Measurements from ENCODE around the gene TSC1. TPM values are rescaled to one million over a fixed set of nuclear protein-coding genes. Genes with fewer than 3 reads are reported as not detected.

The TSC1 gene
- total RNA-seq, 4 donors from 2014 or later: 48.4 to 206 (median 92.3) TPM

DNA sequence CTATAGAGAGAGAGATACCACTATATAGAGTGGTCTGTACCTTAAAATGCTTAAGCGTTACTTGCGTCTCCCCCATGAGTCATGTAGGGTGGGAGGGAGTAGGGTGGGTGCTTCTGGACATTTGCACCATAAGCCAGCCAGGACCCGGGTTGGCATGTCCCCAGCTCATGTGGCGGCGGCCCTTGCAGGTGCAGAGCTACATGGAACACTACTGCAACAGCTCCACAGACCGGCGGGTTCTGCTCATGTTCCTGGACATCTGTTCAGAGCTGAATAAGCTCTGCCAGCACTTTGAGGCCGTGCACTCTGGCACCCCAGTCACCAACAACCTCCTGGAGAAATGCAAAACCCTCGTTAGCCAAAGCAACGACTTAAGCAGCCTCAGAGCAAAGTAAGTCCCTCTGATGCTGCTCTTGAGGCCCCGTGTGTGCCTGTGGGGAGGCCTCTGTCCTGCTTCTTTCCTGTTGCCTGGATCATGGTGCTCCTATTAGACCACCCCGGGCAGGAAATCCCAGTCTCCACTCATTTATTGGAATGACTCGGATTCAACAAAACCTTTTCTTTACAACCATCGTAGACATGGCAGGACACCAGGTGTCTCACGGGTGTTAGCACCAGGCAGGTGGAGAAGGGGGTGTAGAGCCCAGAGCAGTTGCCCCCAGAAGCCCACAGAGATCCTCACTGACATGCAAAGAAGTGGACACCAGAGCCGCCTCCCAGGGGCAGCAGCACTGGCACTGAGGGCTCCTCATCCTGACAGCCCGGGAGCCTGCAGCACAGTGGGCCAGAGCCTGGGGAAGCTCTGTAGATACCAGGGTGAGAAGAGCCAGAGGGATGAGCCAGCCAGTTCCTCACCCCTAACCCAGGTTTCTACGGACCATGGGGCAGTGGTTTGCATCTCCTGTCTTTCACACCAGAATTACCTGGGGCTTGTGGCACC is 57.0 kb downstream of the TSC1 start:
- H3K27ac ChIP-seq: no peak overlapping the region
- H3K27me3 ChIP-seq: no peaks in the 10 kb centered on the region
- in situ Hi-C loops (cut with MboI; ENCODE audit: low pct_ligation_motif_present in 1 of 4, low pct_unique_long_range_greater_than_20kb in 1 of 4, low sequenced_read_pairs in 3 of 4): no loop called here
- no peaks in the 10 kb centered on the region for H3K9me3 ChIP-seq
- H3K4me3 ChIP-seq: no peak overlapping the region
- H3K4me1 ChIP-seq: no peaks in the 10 kb centered on the region
- TF ChIP-seq, protein P1, sequence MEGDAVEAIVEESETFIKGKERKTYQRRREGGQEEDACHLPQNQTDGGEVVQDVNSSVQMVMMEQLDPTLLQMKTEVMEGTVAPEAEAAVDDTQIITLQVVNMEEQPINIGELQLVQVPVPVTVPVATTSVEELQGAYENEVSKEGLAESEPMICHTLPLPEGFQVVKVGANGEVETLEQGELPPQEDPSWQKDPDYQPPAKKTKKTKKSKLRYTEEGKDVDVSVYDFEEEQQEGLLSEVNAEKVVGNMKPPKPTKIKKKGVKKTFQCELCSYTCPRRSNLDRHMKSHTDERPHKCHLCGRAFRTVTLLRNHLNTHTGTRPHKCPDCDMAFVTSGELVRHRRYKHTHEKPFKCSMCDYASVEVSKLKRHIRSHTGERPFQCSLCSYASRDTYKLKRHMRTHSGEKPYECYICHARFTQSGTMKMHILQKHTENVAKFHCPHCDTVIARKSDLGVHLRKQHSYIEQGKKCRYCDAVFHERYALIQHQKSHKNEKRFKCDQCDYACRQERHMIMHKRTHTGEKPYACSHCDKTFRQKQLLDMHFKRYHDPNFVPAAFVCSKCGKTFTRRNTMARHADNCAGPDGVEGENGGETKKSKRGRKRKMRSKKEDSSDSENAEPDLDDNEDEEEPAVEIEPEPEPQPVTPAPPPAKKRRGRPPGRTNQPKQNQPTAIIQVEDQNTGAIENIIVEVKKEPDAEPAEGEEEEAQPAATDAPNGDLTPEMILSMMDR (IDR thresholded peaks at IDR 0.05): no peak
- TF ChIP-seq POLR2A (IDR thresholded peaks at IDR 0.05) (no peak), POLR2AphosphoS5 (IDR thresholded peaks at IDR 0.05) (no peak), EP300 (IDR thresholded peaks at IDR 0.05; ENCODE audit: low read depth) (no peak)
- intact Hi-C loops (cut with DNase I; ENCODE audit: low total_unique reads): no loop called here
- no peak for DNase-seq
- WGBS, 2 donors (ENCODE audit: low coverage in 1 of 2): 86% methylated on average over 16 of the region's 18 CpGs; no CpG with 5 or more reads in 1 of the 2 donors
- H3K36me3 ChIP-seq: no peaks in the 10 kb centered on the region

DNA sequence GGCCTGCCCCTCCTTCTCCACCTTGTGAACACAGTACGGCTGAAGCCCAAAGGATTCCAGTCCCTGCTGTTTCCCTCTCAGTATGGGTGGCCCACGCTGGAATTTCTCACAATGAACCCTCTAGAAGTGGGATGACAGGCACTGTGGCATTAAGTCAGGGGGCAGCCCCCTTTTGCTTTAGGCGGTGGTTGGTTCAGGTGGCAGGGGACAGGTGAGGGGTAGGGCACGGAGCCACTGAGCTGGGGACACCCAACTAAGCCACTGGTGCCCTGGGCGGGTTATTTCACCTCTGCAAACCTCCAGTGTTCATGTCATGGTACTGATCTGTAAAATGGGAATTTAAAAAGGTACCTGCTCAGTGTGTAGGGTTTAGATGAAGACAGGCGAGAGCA is 58.1 kb downstream of the TSC1 start:
- Histone ChIP-seq H3K36me3 (no peaks in the 10 kb centered on the region), H3K27ac (no peak overlapping the region), H3K27me3 (no peaks in the 10 kb centered on the region), H3K4me1 (no peaks in the 10 kb centered on the region), H3K4me3 (no peak overlapping the region), H3K9me3 (no peaks in the 10 kb centered on the region)
- in situ Hi-C loops (cut with MboI; ENCODE audit: low pct_ligation_motif_present in 1 of 4, low pct_unique_long_range_greater_than_20kb in 1 of 4, low sequenced_read_pairs in 3 of 4): no loop called here
- 88% methylated on average over 6 of the region's 6 CpGs; no CpG with 5 or more reads in 1 of the 2 donors for WGBS, 2 donors (ENCODE audit: low coverage in 1 of 2)
- intact Hi-C loops (cut with DNase I; ENCODE audit: low total_unique reads): no loop called here
- TF ChIP-seq, protein P1 (IDR thresholded peaks at IDR 0.05): no peak
- TF ChIP-seq POLR2AphosphoS5 (IDR thresholded peaks at IDR 0.05) (no peak), POLR2A (IDR thresholded peaks at IDR 0.05) (no peak), EP300 (IDR thresholded peaks at IDR 0.05; ENCODE audit: low read depth) (no peak)
- DNase-seq: no peak

DNA sequence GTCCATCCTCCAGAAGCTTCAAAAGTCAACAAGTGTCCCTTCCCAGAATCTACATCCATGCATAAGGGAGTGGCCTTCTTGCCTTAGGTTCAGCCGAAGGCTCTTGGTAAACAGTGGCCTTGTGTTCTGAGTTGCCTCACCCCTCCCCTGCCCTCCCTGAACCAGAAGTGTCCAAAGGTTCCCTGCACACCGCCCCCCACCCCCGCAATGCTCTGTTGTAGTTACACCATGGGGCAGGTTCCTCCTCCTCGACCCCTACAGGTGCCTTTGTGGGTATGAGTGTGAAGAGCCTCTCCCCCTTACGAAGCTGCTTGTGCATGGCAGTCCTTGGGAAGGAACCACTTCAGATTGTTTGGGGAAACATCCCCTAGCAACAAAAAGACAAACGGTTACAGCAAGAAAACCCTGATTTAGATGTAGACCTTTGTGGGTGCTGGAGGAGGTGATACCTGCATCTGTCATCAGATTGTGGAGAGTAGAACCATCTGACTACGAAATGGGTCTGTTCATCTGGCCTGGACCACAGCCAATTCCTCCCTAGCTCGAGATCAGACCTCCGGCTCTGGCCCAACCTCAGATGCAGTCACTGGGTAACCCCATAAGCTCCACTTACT is 58.6 kb downstream of the TSC1 start:
- no peak for DNase-seq
- Histone ChIP-seq H3K9me3 (no peaks in the 10 kb centered on the region), H3K27ac (no peak overlapping the region), H3K36me3 (no peaks in the 10 kb centered on the region), H3K4me3 (no peak overlapping the region), H3K27me3 (no peaks in the 10 kb centered on the region), H3K4me1 (no peaks in the 10 kb centered on the region)
- 20 to 48% methylated on average over 1 to 9 of the region's 9 CpGs for WGBS, 2 donors (ENCODE audit: low coverage in 1 of 2)
- TF ChIP-seq POLR2AphosphoS5 (IDR thresholded peaks at IDR 0.05) (no peak), EP300 (IDR thresholded peaks at IDR 0.05; ENCODE audit: low read depth) (no peak), POLR2A (IDR thresholded peaks at IDR 0.05) (no peak)
- TF ChIP-seq, protein P1 (IDR thresholded peaks at IDR 0.05): no peak
- intact Hi-C loops (cut with DNase I; ENCODE audit: low total_unique reads): no loop called here
- in situ Hi-C loops (cut with MboI; ENCODE audit: low pct_ligation_motif_present in 1 of 4, low pct_unique_long_range_greater_than_20kb in 1 of 4, low sequenced_read_pairs in 3 of 4): no loop called here

Measured in transverse colon (tissue), 4 donors.